NT2/D1 (cell line): ENCODE data around the gene RASA2.

Source experiments
- DNase-seq: peaks from one replicate; pipeline ENCODE4 v3.0.0-alpha.2; 2011; ENCODE audit warnings: low read depth, low spot score
- H3K27me3 ChIP-seq: 2 replicates; pipeline ENCODE4 v1.6.0; 2011; ENCODE audit warnings: mild to moderate bottlenecking; ENCODE audit not compliant: insufficient read length, insufficient read depth
- H3K36me3 ChIP-seq: 2 replicates; pipeline ENCODE4 v1.6.1; 2011; ENCODE audit warnings: mild to moderate bottlenecking, low read length, mixed read lengths; ENCODE audit not compliant: insufficient read depth, insufficient read length
- H3K4me1 ChIP-seq: 2 replicates; pipeline ENCODE4 v1.5.1; 2011; ENCODE audit not compliant: insufficient read depth, insufficient read length
- H3K4me3 ChIP-seq: 2 replicates; pipeline ENCODE4 v1.5.1; 2011; ENCODE audit warnings: low read depth; ENCODE audit not compliant: insufficient read length
- H3K9ac ChIP-seq: 2 replicates; pipeline ENCODE4 v1.6.0; 2011; ENCODE audit warnings: low read depth; ENCODE audit not compliant: insufficient read length
- H3K9me3 ChIP-seq: 2 replicates; pipeline ENCODE4 v1.5.1; 2011; ENCODE audit warnings: mild to moderate bottlenecking, low read length; ENCODE audit not compliant: insufficient read depth
- SUZ12 ChIP-seq: IDR thresholded peaks from 2 replicates; pipeline ENCODE4 v1.6.1; 2011; ENCODE audit not compliant: insufficient read length, insufficient read depth; ENCODE audit errors: extremely low read depth
- YY1 ChIP-seq: IDR thresholded peaks from 2 replicates; pipeline ENCODE4 v1.6.1; 2011; ENCODE audit not compliant: insufficient read length, insufficient read depth
- ZNF274 ChIP-seq: IDR thresholded peaks from 2 replicates; pipeline ENCODE4 v1.6.1; 2011; ENCODE audit warnings: mild to moderate bottlenecking, low read depth, low read length

Gene RASA2

GRCh38 chr3:141547791-141548190, 61.0 kb downstream of the RASA2 start:
- H3K36me3 ChIP-seq, result peaks cover 5% of the 10 kb centered on the region
- H3K9ac ChIP-seq, result no peak overlapping the region
- TF ChIP-seq YY1 (no peak), SUZ12 (no peak), ZNF274 (no peak)
- H3K4me3 ChIP-seq, result no peak overlapping the region
- H3K27me3 ChIP-seq, result no peaks in the 10 kb centered on the region
- no peaks in the 10 kb centered on the region for H3K4me1 ChIP-seq
- peaks cover 13% of the 10 kb centered on the region; the same call in 1 of the 2 replicates for H3K9me3 ChIP-seq
- DNase-seq, result no peak

GRCh38 chr3:141550926-141551665, 64.3 kb downstream of the RASA2 start:
- DNase-seq, result no peak
- no peaks in the 10 kb centered on the region for H3K27me3 ChIP-seq
- H3K4me1 ChIP-seq, result no peaks in the 10 kb centered on the region
- H3K9me3 ChIP-seq, result peaks cover 6% of the 10 kb centered on the region; the same call in 1 of the 2 replicates
- peaks cover 5% of the 10 kb centered on the region for H3K36me3 ChIP-seq
- TF ChIP-seq SUZ12 (no peak), ZNF274 (no peak)
- no peak overlapping the region for H3K4me3 ChIP-seq
- H3K9ac ChIP-seq, result no peak overlapping the region

- Histone ChIP-seq H3K4me1 (no peaks in the 10 kb centered on the region), H3K27me3 (no peaks in the 10 kb centered on the region), H3K36me3 (peaks cover 11% of the 10 kb centered on the region), H3K9me3 (peaks cover 5% of the 10 kb centered on the region; the same call in 1 of the 2 replicates), H3K4me3 (no peak overlapping the region), H3K9ac (no peak overlapping the region)
- no peak for DNase-seq
- no peak for TF ChIP-seq YY1
- TF ChIP-seq SUZ12, result no peak
- no peak for TF ChIP-seq ZNF274
These were observed 65.7 kb downstream of the RASA2 start for GRCh38 chr3:141552440-141552991.

GRCh38 chr3:141553055-141553454, 66.2 kb downstream of the RASA2 start:
- peaks cover 11% of the 10 kb centered on the region for H3K36me3 ChIP-seq
- no peak for DNase-seq

GRCh38 chr3:141556034-141556433, 69.2 kb downstream of the RASA2 start:
- Histone ChIP-seq H3K27me3 (no peaks in the 10 kb centered on the region), H3K9me3 (no peaks in the 10 kb centered on the region), H3K36me3 (peaks cover 24% of the 10 kb centered on the region), H3K9ac (no peak overlapping the region), H3K4me1 (no peaks in the 10 kb centered on the region), H3K4me3 (no peak overlapping the region)
- no peak for DNase-seq
- TF ChIP-seq YY1 (no peak), SUZ12 (no peak)

More at GRCh38 chr3:141553055-141553454, 66.2 kb downstream of the RASA2 start:
- Histone ChIP-seq H3K4me3 (no peak overlapping the region), H3K9me3 (no peaks in the 10 kb centered on the region), H3K4me1 (no peaks in the 10 kb centered on the region), H3K9ac (no peak overlapping the region), H3K27me3 (no peaks in the 10 kb centered on the region)
- TF ChIP-seq YY1 (no peak), SUZ12 (no peak), ZNF274 (no peak)

- no peak for DNase-seq
- H3K4me3 ChIP-seq, result no peak overlapping the region
- no peaks in the 10 kb centered on the region for H3K27me3 ChIP-seq
- no peak for TF ChIP-seq ZNF274
- no peak for TF ChIP-seq YY1
- no peak for TF ChIP-seq SUZ12
- no peak overlapping the region for H3K9ac ChIP-seq
- no peaks in the 10 kb centered on the region for H3K4me1 ChIP-seq
- peaks cover 24% of the 10 kb centered on the region for H3K36me3 ChIP-seq
- no peaks in the 10 kb centered on the region for H3K9me3 ChIP-seq
These were observed 71.3 kb downstream of the RASA2 start for GRCh38 chr3:141557961-141558706.

GRCh38 chr3:141561426-141562034, 74.7 kb downstream of the RASA2 start:
- Histone ChIP-seq H3K9me3 (no peaks in the 10 kb centered on the region), H3K36me3 (peaks cover 33% of the 10 kb centered on the region), H3K4me1 (no peaks in the 10 kb centered on the region), H3K4me3 (no peak overlapping the region), H3K27me3 (no peaks in the 10 kb centered on the region), H3K9ac (no peak overlapping the region)
- DNase-seq, result peak; percentile 49
- TF ChIP-seq ZNF274 (no peak), YY1 (no peak)
